ENCODE measurements around the gene RNF220. TPM values are rescaled to one million over a fixed set of nuclear protein-coding genes. Genes with fewer than 3 reads are reported as not detected.

Gene RNF220
- total RNA-seq, 1 donor from 2014 or later = 47.1 TPM

- H3K9ac ChIP-seq (ENCODE audit: low read length) = no peak overlapping the region
- no peak overlapping the region for H3K4me2 ChIP-seq (ENCODE audit: low read length)
- H2AFZ ChIP-seq (ENCODE audit: low read depth, low read length) = no peak overlapping the region
- no peaks in the 10 kb centered on the region for H3K4me1 ChIP-seq (ENCODE audit: insufficient read depth, low read length)
- H3K27me3 Mint-ChIP-seq (ENCODE audit: low read depth, unreplicated experiment) = peaks cover 15% of the 10 kb centered on the region
- FAIRE-seq (no peak), DNase-seq (ENCODE audit: low read depth) (no peak)
- no peak overlapping the region for H3K4me3 ChIP-seq (ENCODE audit: insufficient read depth, low read depth, low read length)
- H3K4me1 Mint-ChIP-seq (ENCODE audit: low read depth, unreplicated experiment) = no peaks in the 10 kb centered on the region
- H3K36me3 ChIP-seq (ENCODE audit: insufficient read depth, low read length) = no peaks in the 10 kb centered on the region
- TF ChIP-seq EZH2 (IDR thresholded peaks at IDR 0.05; ENCODE audit: insufficient read depth, low read length) (no peak), CTCF (IDR thresholded peaks at IDR 0.05; ENCODE audit: insufficient read depth, low read depth, low read length) (no peak)
- H3K27me3 ChIP-seq (ENCODE audit: insufficient read depth, low read length) = peaks cover 35% of the 10 kb centered on the region
- H3K79me2 ChIP-seq (ENCODE audit: insufficient read depth, low read length) = no peaks in the 10 kb centered on the region
- peaks cover 1% of the 10 kb centered on the region for H3K9me3 Mint-ChIP-seq (ENCODE audit: unreplicated experiment)
- no peaks in the 10 kb centered on the region for H3K9me3 ChIP-seq (ENCODE audit: insufficient read depth, low read depth, low read length)
- no peak overlapping the region for H3K4me3 Mint-ChIP-seq (ENCODE audit: unreplicated experiment)
- H3K27ac Mint-ChIP-seq (ENCODE audit: unreplicated experiment) = no peak overlapping the region
- H3K36me3 Mint-ChIP-seq (ENCODE audit: low read depth, unreplicated experiment) = no peaks in the 10 kb centered on the region
- H4K20me1 ChIP-seq (ENCODE audit: insufficient read depth, low read length) = no peaks in the 10 kb centered on the region
- no peak overlapping the region for H3K27ac ChIP-seq (ENCODE audit: low read depth, low read length)
Measured at GRCh38 chr1:44604157-44604955, 199.3 kb downstream of the RNF220 start.

DNA sequence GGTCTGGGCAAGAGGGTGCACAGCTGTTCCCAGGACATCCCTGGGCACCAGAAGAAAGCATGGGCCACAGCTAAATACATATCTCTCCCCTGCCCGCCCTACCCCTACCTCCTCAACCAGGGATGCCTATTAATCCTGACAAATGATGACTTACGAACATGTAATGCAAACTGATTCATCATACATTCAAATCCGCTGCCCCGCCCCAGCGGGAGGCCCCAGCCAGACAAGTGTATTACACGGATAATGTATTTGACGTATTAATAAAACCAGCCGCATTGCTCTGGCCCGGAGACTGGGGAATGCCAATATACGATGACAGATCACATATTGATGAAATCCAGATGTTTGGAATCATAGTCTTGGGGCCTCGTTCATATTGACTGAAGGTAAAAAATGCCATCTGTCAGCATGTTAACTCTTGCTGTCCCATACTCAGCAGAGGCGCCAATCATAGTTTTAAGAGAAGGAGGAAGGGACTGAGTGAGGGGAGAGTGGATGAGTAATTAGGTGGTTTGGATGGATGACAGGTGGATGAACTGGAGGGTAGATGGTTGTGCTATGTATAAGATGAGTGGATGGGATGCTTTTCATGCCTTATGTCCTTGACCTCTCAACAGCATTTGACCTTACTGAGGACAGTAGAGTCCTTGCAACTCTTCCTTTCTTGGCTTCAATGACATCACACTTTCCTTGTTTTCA lies 201.0 kb downstream of the RNF220 start:
- Histone ChIP-seq H3K36me3 (ENCODE audit: insufficient read depth, low read length) (no peaks in the 10 kb centered on the region), H3K79me2 (ENCODE audit: insufficient read depth, low read length) (no peaks in the 10 kb centered on the region), H3K27ac (ENCODE audit: low read depth, low read length) (no peak overlapping the region), H3K4me1 (ENCODE audit: insufficient read depth, low read length) (no peaks in the 10 kb centered on the region), H2AFZ (ENCODE audit: low read depth, low read length) (no peak overlapping the region), H3K9me3 (ENCODE audit: insufficient read depth, low read depth, low read length) (no peaks in the 10 kb centered on the region), H3K9ac (ENCODE audit: low read length) (no peak overlapping the region), H3K4me3 (ENCODE audit: insufficient read depth, low read depth, low read length) (no peak overlapping the region), H4K20me1 (ENCODE audit: insufficient read depth, low read length) (no peaks in the 10 kb centered on the region), H3K27me3 (ENCODE audit: insufficient read depth, low read length) (peaks cover 23% of the 10 kb centered on the region), H3K4me2 (ENCODE audit: low read length) (no peak overlapping the region)
- peak; percentile 37 for DNase-seq (ENCODE audit: low read depth)
- Mint-ChIP-seq H3K27ac (ENCODE audit: unreplicated experiment) (no peak overlapping the region), H3K36me3 (ENCODE audit: low read depth, unreplicated experiment) (no peaks in the 10 kb centered on the region), H3K4me3 (ENCODE audit: unreplicated experiment) (no peak overlapping the region), H3K9me3 (ENCODE audit: unreplicated experiment) (peaks cover 1% of the 10 kb centered on the region), H3K27me3 (ENCODE audit: low read depth, unreplicated experiment) (peaks cover 17% of the 10 kb centered on the region), H3K4me1 (ENCODE audit: low read depth, unreplicated experiment) (no peaks in the 10 kb centered on the region)
- FAIRE-seq = peak; percentile 39
- TF ChIP-seq EZH2 (IDR thresholded peaks at IDR 0.05; ENCODE audit: insufficient read depth, low read length) (no peak), CTCF (IDR thresholded peaks at IDR 0.05; ENCODE audit: insufficient read depth, low read depth, low read length) (no peak)

Data from astrocyte (in vitro differentiated cells and primary cell).